GM19372 (cell line): Measurements from ENCODE around the gene CLDN15.
"Not testable (repeated sequence)": the region's sequence is repeated elsewhere in the genome, so short reads cannot be mapped to it uniquely, and the experiment has no call there.

Experiments
- ATAC-seq: cut with Tn5 transposase; IDR thresholded peaks from one replicate; pipeline ENCODE4 v1.9.1; 2021; ENCODE audit warnings: mild to moderate bottlenecking, low read depth, moderate library complexity; ENCODE audit not compliant: unreplicated experiment

The CLDN15 gene

GRCh38 chr7:101200862-101201599 lies 36.6 kb downstream of the CLDN15 start, which contains the start of gene MOGAT3:
MOGAT3 (minus strand) TSS chr7:101201036; CDS start chr7:101200854, 182 bp downstream.
- no peak for ATAC-seq

- ATAC-seq = no peak
Measured at GRCh38 chr7:101200504-101200861, 37.1 kb downstream of the CLDN15 start.

GRCh38 chr7:101199522-101199921 lies 38.1 kb downstream of the CLDN15 start:
- ATAC-seq = not testable (repeated sequence)

GRCh38 chr7:101198476-101198875 lies 39.1 kb downstream of the CLDN15 start:
- no peak for ATAC-seq

GRCh38 chr7:101197991-101198390 lies 39.6 kb downstream of the CLDN15 start:
- ATAC-seq = no peak

GRCh38 chr7:101195884-101196283 lies 41.7 kb downstream of the CLDN15 start:
- ATAC-seq = no peak

- no peak for ATAC-seq
Measured at GRCh38 chr7:101189109-101189508, 48.5 kb downstream of the CLDN15 start.

GRCh38 chr7:101186844-101187428 lies 50.7 kb downstream of the CLDN15 start:
- no peak for ATAC-seq

GRCh38 chr7:101186194-101186593 lies 51.4 kb downstream of the CLDN15 start:
- ATAC-seq = no peak

- ATAC-seq = no peak
Measured at GRCh38 chr7:101185258-101185839, 52.3 kb downstream of the CLDN15 start.
